OCI-LY1 (cell line): ENCODE data around the gene MNX1.

Experiments
- H2AFZ ChIP-seq: fragments of 200-600 bp; sonication (generic), shearing (Covaris generic); 2 replicates; pipeline ENCODE4 v1.6.0; 2014; ENCODE audit warnings: antibody characterized with exemption, mild to moderate bottlenecking, low read length
- H3F3A ChIP-seq: fragments of 200-600 bp; sonication (generic), shearing (Covaris generic); 2 replicates; pipeline ENCODE4 v1.6.0; 2014; ENCODE audit warnings: mild to moderate bottlenecking, antibody characterized with exemption, low read length, moderate library complexity; ENCODE audit not compliant: insufficient read depth
- H3K27ac ChIP-seq: fragments of 200-600 bp; sonication (generic); 2 replicates; pipeline ENCODE4 v1.5.1; 2014; ENCODE audit warnings: low read length, mixed run types, mild to moderate bottlenecking, low read depth; ENCODE audit not compliant: poor library complexity, severe bottlenecking
- H3K27me3 ChIP-seq: fragments of 200-600 bp; sonication (generic); 2 replicates; pipeline ENCODE4 v1.6.0; 2014; ENCODE audit warnings: antibody characterized with exemption, mild to moderate bottlenecking, low read length, moderate library complexity; ENCODE audit not compliant: insufficient read depth
- H3K36me3 ChIP-seq: fragments of 200-600 bp; sonication (generic); 2 replicates; pipeline ENCODE4 v1.6.1; 2014; ENCODE audit warnings: mild to moderate bottlenecking, antibody characterized with exemption, low read length, moderate library complexity, mixed read lengths; ENCODE audit not compliant: insufficient read depth
- H3K4me1 ChIP-seq: fragments of 200-600 bp; sonication (generic); 2 replicates; pipeline ENCODE4 v1.5.1; 2014; ENCODE audit warnings: mild to moderate bottlenecking, low read length, moderate library complexity; ENCODE audit not compliant: insufficient read depth, severe bottlenecking
- H3K4me2 ChIP-seq: fragments of 200-600 bp; sonication (generic), shearing (Covaris generic); 2 replicates; pipeline ENCODE4 v1.6.1; 2014; ENCODE audit warnings: low read length
- H3K4me3 ChIP-seq: fragments of 200-600 bp; sonication (generic); 2 replicates; pipeline ENCODE4 v1.5.1; 2014; ENCODE audit warnings: low read length, low read depth, mild to moderate bottlenecking, mixed read lengths; ENCODE audit not compliant: poor library complexity, severe bottlenecking
- H3K79me2 ChIP-seq: fragments of 200-600 bp; shearing (Covaris generic); 2 replicates; pipeline ENCODE4 v1.6.1; 2016; ENCODE audit warnings: mixed run types, low read length, mixed read lengths; ENCODE audit not compliant: insufficient read depth
- H3K9ac ChIP-seq: fragments of 200-600 bp; sonication (generic), shearing (Covaris generic); 2 replicates; pipeline ENCODE4 v1.6.1; 2014; ENCODE audit warnings: mild to moderate bottlenecking, low read length, mixed read lengths
- H3K9me2 ChIP-seq: fragments of 200-600 bp; sonication (generic), shearing (Covaris generic); 2 replicates; pipeline ENCODE4 v1.6.1; 2014; ENCODE audit warnings: low read depth, mild to moderate bottlenecking, low read length, mixed read lengths
- H3K9me3 ChIP-seq: fragments of 200-600 bp; shearing (Covaris generic); 2 replicates; pipeline ENCODE4 v1.6.1; 2014; ENCODE audit warnings: low read length, mixed read lengths
- H4K20me1 ChIP-seq: fragments of 200-600 bp; sonication (generic), shearing (Covaris generic); 2 replicates; pipeline ENCODE4 v1.6.0; 2016; ENCODE audit warnings: mild to moderate bottlenecking, low read length; ENCODE audit not compliant: insufficient read depth
- EZH2 ChIP-seq: fragments of 200-600 bp; sonication (generic), shearing (Covaris generic); IDR thresholded peaks from 2 replicates; pipeline ENCODE4 v1.8.0; 2017; ENCODE audit warnings: borderline replicate concordance, mixed run types, mild to moderate bottlenecking, antibody characterized with exemption, low read length, moderate library complexity, mixed read lengths
- TF ChIP-seq, protein P1 (sequence below): fragments of 200-600 bp; sonication (generic), shearing (Covaris generic); IDR thresholded peaks from 2 replicates; pipeline ENCODE4 v1.5.1; 2017; ENCODE audit warnings: mild to moderate bottlenecking, antibody characterized with exemption, low read length, moderate library complexity, mixed read lengths

Gene MNX1

DNA sequence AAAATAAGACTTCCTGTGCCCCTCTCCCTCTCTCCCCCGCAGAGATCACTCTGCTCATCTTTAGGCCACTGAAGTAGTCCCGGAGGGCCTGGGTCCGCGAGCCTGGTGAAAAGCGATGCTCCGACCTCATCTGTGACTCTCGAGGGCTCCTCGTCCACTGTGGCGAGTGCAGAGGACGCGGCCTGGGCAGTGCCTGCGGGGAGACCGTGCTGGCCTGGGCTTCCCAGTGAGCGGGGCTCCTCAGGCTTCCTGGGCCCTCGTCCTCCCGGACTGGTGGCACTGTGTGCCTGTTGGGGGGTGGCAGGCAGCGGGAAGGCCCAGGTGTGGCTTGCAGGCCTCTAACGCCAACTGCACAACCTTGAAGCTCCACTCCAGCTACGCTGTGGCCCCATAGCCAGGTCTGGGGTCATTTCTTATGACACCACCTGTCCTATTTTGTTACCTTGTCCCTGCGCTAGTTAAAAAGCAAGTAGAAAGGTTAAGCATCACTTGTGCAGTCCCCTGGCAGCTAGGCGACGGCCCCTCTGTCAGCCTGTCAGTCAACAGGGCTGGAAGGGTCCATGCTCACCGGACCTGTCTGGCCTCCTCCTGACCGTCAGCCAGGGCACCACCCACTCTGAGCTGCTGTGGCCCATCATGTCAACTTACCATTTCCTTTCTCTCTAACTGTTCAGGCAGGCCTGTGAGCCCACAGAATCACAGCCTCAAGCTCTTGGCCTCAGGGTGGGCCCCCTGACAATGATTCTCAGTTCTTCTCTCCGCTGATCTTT is 20.5 kb downstream of the MNX1 start:
- H3K4me1 ChIP-seq: no peaks in the 10 kb centered on the region
- no peak for TF ChIP-seq EZH2
- TF ChIP-seq, protein P1, sequence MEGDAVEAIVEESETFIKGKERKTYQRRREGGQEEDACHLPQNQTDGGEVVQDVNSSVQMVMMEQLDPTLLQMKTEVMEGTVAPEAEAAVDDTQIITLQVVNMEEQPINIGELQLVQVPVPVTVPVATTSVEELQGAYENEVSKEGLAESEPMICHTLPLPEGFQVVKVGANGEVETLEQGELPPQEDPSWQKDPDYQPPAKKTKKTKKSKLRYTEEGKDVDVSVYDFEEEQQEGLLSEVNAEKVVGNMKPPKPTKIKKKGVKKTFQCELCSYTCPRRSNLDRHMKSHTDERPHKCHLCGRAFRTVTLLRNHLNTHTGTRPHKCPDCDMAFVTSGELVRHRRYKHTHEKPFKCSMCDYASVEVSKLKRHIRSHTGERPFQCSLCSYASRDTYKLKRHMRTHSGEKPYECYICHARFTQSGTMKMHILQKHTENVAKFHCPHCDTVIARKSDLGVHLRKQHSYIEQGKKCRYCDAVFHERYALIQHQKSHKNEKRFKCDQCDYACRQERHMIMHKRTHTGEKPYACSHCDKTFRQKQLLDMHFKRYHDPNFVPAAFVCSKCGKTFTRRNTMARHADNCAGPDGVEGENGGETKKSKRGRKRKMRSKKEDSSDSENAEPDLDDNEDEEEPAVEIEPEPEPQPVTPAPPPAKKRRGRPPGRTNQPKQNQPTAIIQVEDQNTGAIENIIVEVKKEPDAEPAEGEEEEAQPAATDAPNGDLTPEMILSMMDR: no peak
- no peak overlapping the region for H3K9ac ChIP-seq
- H3K9me2 ChIP-seq: no peaks in the 10 kb centered on the region
- no peak overlapping the region for H2AFZ ChIP-seq
- no peaks in the 10 kb centered on the region for H3K79me2 ChIP-seq
- H3K27me3 ChIP-seq: peaks cover 3% of the 10 kb centered on the region; the same call in 1 of the 2 replicates
- no peaks in the 10 kb centered on the region for H4K20me1 ChIP-seq
- no peaks in the 10 kb centered on the region for H3K36me3 ChIP-seq
- no peak overlapping the region for H3K4me2 ChIP-seq
- no peaks in the 10 kb centered on the region for H3K9me3 ChIP-seq
- no peak overlapping the region for H3K27ac ChIP-seq
- no peak overlapping the region for H3K4me3 ChIP-seq
- no peaks in the 10 kb centered on the region for H3F3A ChIP-seq

DNA sequence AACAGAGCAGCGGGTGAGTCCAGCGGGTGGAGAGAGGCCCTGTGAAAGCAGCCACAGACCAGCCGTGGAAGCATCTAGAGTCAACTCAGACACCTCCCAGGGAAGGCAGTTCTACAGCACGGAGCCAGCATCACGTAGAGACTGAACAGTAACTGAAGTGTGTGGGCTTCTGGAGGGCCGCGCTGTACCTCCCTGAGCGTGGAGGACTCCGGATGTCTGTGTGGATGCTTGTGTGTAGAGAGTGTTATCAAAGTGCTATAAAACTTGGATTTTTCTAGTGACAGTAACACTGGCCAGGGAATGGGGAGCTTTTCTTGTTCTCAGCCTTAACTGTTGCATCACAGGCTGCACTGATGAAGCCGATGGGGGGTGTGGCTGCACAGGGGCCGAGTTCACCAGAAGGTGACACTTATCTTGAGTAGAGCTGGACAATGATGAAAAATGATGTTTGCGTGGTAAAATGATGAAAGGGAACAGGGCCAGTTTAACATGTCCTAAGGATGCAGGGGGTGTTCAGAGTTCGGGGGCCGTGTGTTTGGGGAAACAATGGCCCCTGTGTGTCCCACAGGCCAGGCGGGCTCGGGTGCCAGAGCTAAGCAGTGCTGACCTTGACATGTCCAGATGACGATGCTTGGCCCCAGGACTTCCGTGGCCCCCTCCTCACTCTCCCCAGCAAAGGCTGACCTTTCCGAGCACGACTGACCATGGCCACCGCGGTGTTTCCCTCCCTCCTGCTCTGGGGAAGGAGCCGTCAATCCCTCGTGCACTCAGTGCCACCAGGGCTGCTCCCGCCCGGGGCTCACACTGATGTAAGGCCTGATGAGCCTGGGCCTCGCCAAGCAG is 21.9 kb downstream of the MNX1 start:
- no peaks in the 10 kb centered on the region for H4K20me1 ChIP-seq
- H3K4me3 ChIP-seq: no peak overlapping the region
- H3K4me2 ChIP-seq: no peak overlapping the region
- no peak overlapping the region for H3K27ac ChIP-seq
- no peaks in the 10 kb centered on the region for H3K36me3 ChIP-seq
- H3K27me3 ChIP-seq: no peaks in the 10 kb centered on the region; the same call in 1 of the 2 replicates
- no peaks in the 10 kb centered on the region for H3K79me2 ChIP-seq
- H3F3A ChIP-seq: no peaks in the 10 kb centered on the region
- no peaks in the 10 kb centered on the region for H3K9me3 ChIP-seq
- no peak for TF ChIP-seq EZH2
- TF ChIP-seq, protein P1: no peak
- H3K9me2 ChIP-seq: no peaks in the 10 kb centered on the region
- H3K9ac ChIP-seq: no peak overlapping the region
- H3K4me1 ChIP-seq: no peaks in the 10 kb centered on the region
- H2AFZ ChIP-seq: no peak overlapping the region

DNA sequence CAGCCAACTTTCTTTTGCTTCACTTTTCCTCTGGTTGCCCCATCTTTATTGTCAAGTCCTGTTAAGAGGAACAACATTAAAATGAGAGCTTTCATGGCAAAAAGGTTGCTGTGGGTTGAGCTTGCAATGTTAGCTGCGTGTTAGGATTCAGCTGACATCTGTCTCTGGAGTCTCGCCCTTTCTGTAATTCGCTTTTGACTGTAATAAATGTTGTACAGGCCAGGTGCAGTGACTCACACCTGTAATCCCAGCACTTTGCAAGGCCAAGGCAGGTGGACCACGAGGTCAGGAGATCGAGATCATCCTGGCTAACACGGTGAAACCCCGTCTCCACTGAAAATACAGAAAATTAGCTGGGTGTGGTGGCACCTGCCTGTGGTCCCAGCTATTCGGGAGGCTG is 24.1 kb downstream of the MNX1 start:
- no peak for TF ChIP-seq EZH2
- TF ChIP-seq, protein P1: no peak
- H4K20me1 ChIP-seq: no peaks in the 10 kb centered on the region
- peaks cover 12% of the 10 kb centered on the region for H3K36me3 ChIP-seq
- no peaks in the 10 kb centered on the region for H3K79me2 ChIP-seq
- no peaks in the 10 kb centered on the region for H3K4me1 ChIP-seq
- H3K27me3 ChIP-seq: no peaks in the 10 kb centered on the region
- H3K27ac ChIP-seq: no peak overlapping the region
- no peak overlapping the region for H3K4me3 ChIP-seq
- H2AFZ ChIP-seq: no peak overlapping the region
- H3K9me3 ChIP-seq: no peaks in the 10 kb centered on the region
- H3K9me2 ChIP-seq: no peaks in the 10 kb centered on the region
- no peak overlapping the region for H3K4me2 ChIP-seq
- H3F3A ChIP-seq: no peaks in the 10 kb centered on the region
- no peak overlapping the region for H3K9ac ChIP-seq
